ENCODE measurements around the gene MIEN1.
"Not testable (repeated sequence)": the region's sequence is repeated elsewhere in the genome, so short reads cannot be mapped to it uniquely, and the experiment has no call there.

The MIEN1 gene

GRCh38 chr17:39715375-39716072 lies 14.8 kb downstream of the MIEN1 start:
- ATAC-seq: no peak

- ATAC-seq: no peak
Measured at GRCh38 chr17:39714234-39714633, 16.1 kb downstream of the MIEN1 start.

- no peak for ATAC-seq
Measured at GRCh38 chr17:39711851-39712250, 18.5 kb downstream of the MIEN1 start.

GRCh38 chr17:39711071-39711470 lies 19.3 kb downstream of the MIEN1 start:
- ATAC-seq: not testable (repeated sequence)

- no peak for ATAC-seq
Measured at GRCh38 chr17:39709998-39710964, 20.1 kb downstream of the MIEN1 start.

- ATAC-seq: no peak
Measured at GRCh38 chr17:39709319-39709997, 20.9 kb downstream of the MIEN1 start.

GRCh38 chr17:39706921-39707337 lies 23.4 kb downstream of the MIEN1 start:
- no peak for ATAC-seq

GRCh38 chr17:39706383-39706782 lies 23.9 kb downstream of the MIEN1 start:
- no peak for ATAC-seq

GRCh38 chr17:39705786-39706348 lies 24.5 kb downstream of the MIEN1 start:
- ATAC-seq: no peak

GRCh38 chr17:39704821-39705551 lies 25.3 kb downstream of the MIEN1 start:
- ATAC-seq: no peak

- ATAC-seq: no peak
Measured at GRCh38 chr17:39703913-39704312, 26.4 kb downstream of the MIEN1 start.

GRCh38 chr17:39702901-39703893 lies 27.1 kb downstream of the MIEN1 start:
- peak in 1 of 2 donors; percentile 48 for ATAC-seq

GRCh38 chr17:39701784-39702422 lies 28.4 kb downstream of the MIEN1 start:
- ATAC-seq: no peak

GRCh38 chr17:39701012-39701783 lies 29.1 kb downstream of the MIEN1 start:
- no peak for ATAC-seq

- ATAC-seq: no peak
Measured at GRCh38 chr17:39700148-39700987, 30.0 kb downstream of the MIEN1 start.

- no peak for ATAC-seq
Measured at GRCh38 chr17:39699818-39700147, 30.5 kb downstream of the MIEN1 start, which contains the start of gene ERBB2. ERBB2 (plus strand) TSS chr17:39700064; CDS start chr17:39700239, 175 bp downstream.

GRCh38 chr17:39699157-39699817 lies 31.0 kb downstream of the MIEN1 start:
- ATAC-seq: not testable (repeated sequence)

- ATAC-seq: no peak
Measured at GRCh38 chr17:39697961-39698360, 32.4 kb downstream of the MIEN1 start.
